NT2/D1 (cell line): ENCODE measurements around the gene KSR1.

Experiments
- YY1 ChIP-seq: IDR thresholded peaks from 2 replicates; pipeline ENCODE4 v1.6.1; 2011; ENCODE audit not compliant: insufficient read length, insufficient read depth
- ZNF274 ChIP-seq: IDR thresholded peaks from 2 replicates; pipeline ENCODE4 v1.6.1; 2011; ENCODE audit warnings: mild to moderate bottlenecking, low read depth, low read length

GRCh38 chr17:27562777-27563455, 106.7 kb downstream of the KSR1 start:
- TF ChIP-seq ZNF274 (no peak), YY1 (no peak)
